Upper lobe of right lung (tissue), 1 donor: ENCODE data around the gene COL5A1. TPM values are rescaled to one million over a fixed set of nuclear protein-coding genes. Genes with fewer than 3 reads are reported as not detected.
"Not testable (repeated sequence)": the region's sequence is repeated elsewhere in the genome, so short reads cannot be mapped to it uniquely, and the experiment has no call there.

Experiments
- ATAC-seq: fragments of 200-7000 bp; cut with Tn5 transposase; one replicate; pipeline ENCODE4 v1.9.1; 2020; ENCODE audit warnings: mild to moderate bottlenecking, moderate library complexity
- DNase-seq: peaks from one replicate; pipeline ENCODE4 v3.0.0-alpha.2; 2020
- H3K27ac ChIP-seq: fragments of 200-600 bp; one replicate; pipeline ENCODE4 v1.8.0; 2022
- H3K27me3 ChIP-seq: fragments of 200-600 bp; one replicate; pipeline ENCODE4 v1.8.0; 2022; ENCODE audit warnings: mild to moderate bottlenecking
- H3K36me3 ChIP-seq: fragments of 200-600 bp; one replicate; pipeline ENCODE4 v1.8.0; 2022
- H3K4me1 ChIP-seq: fragments of 200-600 bp; one replicate; pipeline ENCODE4 v1.8.0; 2022
- H3K4me3 ChIP-seq: fragments of 200-600 bp; one replicate; pipeline ENCODE4 v1.8.0; 2022; ENCODE audit warnings: mild to moderate bottlenecking
- H3K9me3 ChIP-seq: fragments of 200-600 bp; one replicate; pipeline ENCODE4 v1.8.0; 2022
- CTCF ChIP-seq: fragments of 200-600 bp; IDR thresholded peaks from one replicate; pipeline ENCODE4 v1.8.0; 2022; ENCODE audit warnings: antibody characterized with exemption
- intact Hi-C: fragments of 100-400 bp; cut with DNase I; formaldehyde crosslinking; loops from one replicate; pipeline ENCODE4 v1.11.0; 2022
- total RNA-seq: library from RNA; stranded (reverse); fragmentation: NEBNext Ultra II Directional; extraction: Animal tissue kit (Norgen Biotek cat#: 25700); gene quantifications from one replicate; pipeline ENCODE4 v1.2.1, GENCODE V29; 2021
- donor health status: DM: no; HTN: yes; CAD: no; lungs with severe emphysema.

Gene COL5A1
- total RNA-seq, 1 donor from 2014 or later = 37.8 TPM

GRCh38 chr9:134854541-134854981 lies 213.0 kb downstream of the COL5A1 start:
- H3K4me3 ChIP-seq = no peak overlapping the region
- no peak overlapping the region for H3K27ac ChIP-seq
- no peaks in the 10 kb centered on the region for H3K27me3 ChIP-seq
- no peaks in the 10 kb centered on the region for H3K36me3 ChIP-seq
- ATAC-seq (peak; percentile 12), DNase-seq (no peak)
- H3K9me3 ChIP-seq = no peaks in the 10 kb centered on the region
- H3K4me1 ChIP-seq = no peaks in the 10 kb centered on the region
- TF ChIP-seq CTCF = no peak
- intact Hi-C loops = no loop called here

- Histone ChIP-seq H3K9me3 (no peaks in the 10 kb centered on the region), H3K27ac (no peak overlapping the region), H3K36me3 (no peaks in the 10 kb centered on the region), H3K27me3 (no peaks in the 10 kb centered on the region), H3K4me1 (no peaks in the 10 kb centered on the region), H3K4me3 (no peak overlapping the region)
- intact Hi-C loops = no loop called here
- ATAC-seq (no peak), DNase-seq (peak; percentile 60)
- TF ChIP-seq CTCF = no peak
Measured at GRCh38 chr9:134855231-134855899, 213.8 kb downstream of the COL5A1 start.

GRCh38 chr9:134855900-134856377 lies 214.3 kb downstream of the COL5A1 start:
- H3K36me3 ChIP-seq = no peaks in the 10 kb centered on the region
- intact Hi-C loops = no loop called here
- ATAC-seq = no peak
- no peak overlapping the region for H3K4me3 ChIP-seq
- no peaks in the 10 kb centered on the region for H3K4me1 ChIP-seq
- DNase-seq = no peak
- TF ChIP-seq CTCF = no peak
- no peaks in the 10 kb centered on the region for H3K27me3 ChIP-seq
- H3K9me3 ChIP-seq = no peaks in the 10 kb centered on the region
- H3K27ac ChIP-seq = no peak overlapping the region

- H3K4me1 ChIP-seq, H3K27me3 ChIP-seq, H3K27ac ChIP-seq, H3K9me3 ChIP-seq, ATAC-seq, H3K4me3 ChIP-seq, DNase-seq, intact Hi-C loops, H3K36me3 ChIP-seq: not testable (repeated sequence)
Measured at GRCh38 chr9:134857451-134857850, 215.8 kb downstream of the COL5A1 start.

- no peaks in the 10 kb centered on the region for H3K27me3 ChIP-seq
- intact Hi-C loops = no loop called here
- no peak overlapping the region for H3K4me3 ChIP-seq
- H3K4me1 ChIP-seq = no peaks in the 10 kb centered on the region
- H3K27ac ChIP-seq = no peak overlapping the region
- no peak for TF ChIP-seq CTCF
- H3K36me3 ChIP-seq = no peaks in the 10 kb centered on the region
- DNase-seq (peak; percentile 38), ATAC-seq (no peak)
- no peaks in the 10 kb centered on the region for H3K9me3 ChIP-seq
Measured at GRCh38 chr9:134858051-134858841, 216.6 kb downstream of the COL5A1 start.

- no peak for TF ChIP-seq CTCF
- H3K9me3 ChIP-seq = no peaks in the 10 kb centered on the region
- no peaks in the 10 kb centered on the region for H3K27me3 ChIP-seq
- intact Hi-C loops = no loop called here
- no peaks in the 10 kb centered on the region for H3K4me1 ChIP-seq
- peak; percentile 26 for DNase-seq
- no peak for ATAC-seq
- no peak overlapping the region for H3K27ac ChIP-seq
- H3K36me3 ChIP-seq = no peaks in the 10 kb centered on the region
- H3K4me3 ChIP-seq = no peak overlapping the region
Measured at GRCh38 chr9:134860510-134860909, 218.9 kb downstream of the COL5A1 start.
